ENCODE data around the gene MYH6. TPM values are rescaled to one million over a fixed set of nuclear protein-coding genes. Genes with fewer than 3 reads are reported as not detected.
A peak's percentile ranks its signal among the peaks of the same experiment; 100 is the strongest.

MYH6 gene
- total and polyA plus RNA-seq, 2 of the 13 experiments (the other 11 are each of a cell fraction or from before 2014, with no cell fraction given), result 0.01 TPM; not detected in 1

- no peak overlapping the region for H3K9ac ChIP-seq (ENCODE audit: insufficient read depth, low read depth, low read length)
- TF ChIP-seq ATF7-NPFF (CRISPR knock-in tag; IDR thresholded peaks at IDR 0.05; ENCODE audit: low read depth) (no peak), BCL6 (CRISPR knock-in tag; IDR thresholded peaks at IDR 0.05) (no peak), NR0B2 (CRISPR knock-in tag; IDR thresholded peaks at IDR 0.05) (0 out of 2 replicates have a peak, but pooled peaks have one; percentile 31), ZNF207 (IDR thresholded peaks at IDR 0.05; ENCODE audit: borderline replicate concordance) (no peak), NFKB2 (CRISPR knock-in tag; IDR thresholded peaks at IDR 0.05; ENCODE audit: borderline replicate concordance) (no peak), ELF3 (CRISPR knock-in tag; IDR thresholded peaks at IDR 0.05) (no peak), AGO1 (IDR thresholded peaks at IDR 0.05; ENCODE audit: low read depth, low read length, poor library complexity, severe bottlenecking) (no peak), ZBTB42 (CRISPR knock-in tag; IDR thresholded peaks at IDR 0.05) (no peak), ZNF362 (CRISPR knock-in tag; IDR thresholded peaks at IDR 0.05; ENCODE audit: borderline replicate concordance) (no peak)
- DNase-seq (ENCODE audit: low spot score) (no peak), ATAC-seq (no peak), FAIRE-seq (no peak)
- H3K27ac ChIP-seq (ENCODE audit: extremely low read length, insufficient read depth, low read length), result no peak overlapping the region
- no peaks in the 10 kb centered on the region for H3K79me2 ChIP-seq (ENCODE audit: insufficient read depth, low read length)
- no TSS peak for BruUV-seq (replicated peaks)
- intact Hi-C loops (cut with micrococcal nuclease; ENCODE audit: unreplicated experiment) (no loop called here), in situ Hi-C loops (cut with HindIII; ENCODE audit: extremely low pct_ligation_motif_present, low pct_unique_long_range_greater_than_20kb) (no loop called here)
- H3K27me3 ChIP-seq (ENCODE audit: control insufficient read depth in 1 of 2, insufficient read depth in 2 of 2, low read length in 2 of 2), result peaks cover 54 to 97% of the 10 kb centered on the region in 2 experiments; a peak in 4 of 5 replicates
- no peaks in the 10 kb centered on the region for H4K20me1 ChIP-seq (ENCODE audit: insufficient read depth, low read length)
- no peaks in the 10 kb centered on the region for H3K36me3 ChIP-seq (replicated peaks in 1 of 2; ENCODE audit: control insufficient read depth in 1 of 2, insufficient read depth in 2 of 2, low read length in 2 of 2)
- POLR2A ChIA-PET, result no interaction called here
- H3K4me1 ChIP-seq (ENCODE audit: insufficient read depth, low read length), result no peaks in the 10 kb centered on the region
- CTCF ChIA-PET (ENCODE audit: low intra/inter-chr PET ratio, low total read pairs), result no interaction called here
- H3K4me2 ChIP-seq (ENCODE audit: low read depth, low read length), result no peak overlapping the region
- WGBS (ENCODE audit: low lambda C conversion rate), result 41% methylated on average over 13 of the region's 13 CpGs
- H3K4me3 ChIP-seq (replicated peaks in 1 of 3; ENCODE audit: insufficient read depth in 1 of 3, low read depth in 2 of 3, low read length in 3 of 3), result no peak overlapping the region
- no peaks in the 10 kb centered on the region for H3K9me3 ChIP-seq (ENCODE audit: low read length)
- H2AFZ ChIP-seq (ENCODE audit: low read length), result no peak overlapping the region
These were observed 2.5 kb downstream of the MYH6 start for GRCh38 chr14:23405516-23406025.
